ENCODE results near the gene LAMA1. TPM values are rescaled to one million over a fixed set of nuclear protein-coding genes. Genes with fewer than 3 reads are reported as not detected.

LAMA1 gene
- total RNA-seq, 1 donor from 2014 or later = not detected

GRCh38 chr18:6960656-6961055 is 156.9 kb downstream of the LAMA1 start:
- no peaks in the 10 kb centered on the region for H3K4me1 Mint-ChIP-seq (ENCODE audit: low read depth)
- intact Hi-C loops (cut with micrococcal nuclease) = no loop called here

GRCh38 chr18:6960124-6960523 is 157.5 kb downstream of the LAMA1 start:
- intact Hi-C loops (cut with micrococcal nuclease) = no loop called here
- Mint-ChIP-seq H3K27me3 (ENCODE audit: insufficient read depth) (no peaks in the 10 kb centered on the region), H3K36me3 (ENCODE audit: low read depth) (no peaks in the 10 kb centered on the region), H3K4me1 (ENCODE audit: low read depth) (no peaks in the 10 kb centered on the region), H3K9me3 (peaks cover 4% of the 10 kb centered on the region), H3K27ac (no peak overlapping the region), H3K4me3 (no peak overlapping the region)
- DNase-seq (ENCODE audit: low spot score) = no peak

More at GRCh38 chr18:6960656-6961055, 156.9 kb downstream of the LAMA1 start:
- no peak overlapping the region for H3K27ac Mint-ChIP-seq
- DNase-seq (ENCODE audit: low spot score) = no peak
- no peak overlapping the region for H3K4me3 Mint-ChIP-seq
- H3K36me3 Mint-ChIP-seq (ENCODE audit: low read depth) = no peaks in the 10 kb centered on the region
- H3K27me3 Mint-ChIP-seq (ENCODE audit: insufficient read depth) = no peaks in the 10 kb centered on the region
- peaks cover 4% of the 10 kb centered on the region for H3K9me3 Mint-ChIP-seq

GRCh38 chr18:6959110-6959509 is 158.5 kb downstream of the LAMA1 start:
- DNase-seq (ENCODE audit: low spot score) = no peak
- intact Hi-C loops (cut with micrococcal nuclease) = no loop called here
- Mint-ChIP-seq H3K4me3 (no peak overlapping the region), H3K27ac (no peak overlapping the region), H3K27me3 (ENCODE audit: insufficient read depth) (no peaks in the 10 kb centered on the region), H3K4me1 (ENCODE audit: low read depth) (no peaks in the 10 kb centered on the region), H3K36me3 (ENCODE audit: low read depth) (no peaks in the 10 kb centered on the region), H3K9me3 (peaks cover 5% of the 10 kb centered on the region)

- Mint-ChIP-seq H3K4me1 (ENCODE audit: low read depth) (no peaks in the 10 kb centered on the region), H3K27me3 (ENCODE audit: insufficient read depth) (no peaks in the 10 kb centered on the region), H3K9me3 (peaks cover 10% of the 10 kb centered on the region), H3K27ac (no peak overlapping the region), H3K36me3 (ENCODE audit: low read depth) (no peaks in the 10 kb centered on the region), H3K4me3 (no peak overlapping the region)
- no peak for DNase-seq (ENCODE audit: low spot score)
- intact Hi-C loops (cut with micrococcal nuclease) = no loop called here
Measured at GRCh38 chr18:6956999-6957398, 160.6 kb downstream of the LAMA1 start.

GRCh38 chr18:6956495-6956894 is 161.1 kb downstream of the LAMA1 start:
- H3K4me1 Mint-ChIP-seq (ENCODE audit: low read depth) = no peaks in the 10 kb centered on the region
- H3K9me3 Mint-ChIP-seq = peaks cover 10% of the 10 kb centered on the region
- H3K27ac Mint-ChIP-seq = no peak overlapping the region
- no peaks in the 10 kb centered on the region for H3K36me3 Mint-ChIP-seq (ENCODE audit: low read depth)
- DNase-seq (ENCODE audit: low spot score) = no peak
- intact Hi-C loops (cut with micrococcal nuclease) = no loop called here
- H3K27me3 Mint-ChIP-seq (ENCODE audit: insufficient read depth) = no peaks in the 10 kb centered on the region
- no peak overlapping the region for H3K4me3 Mint-ChIP-seq

GRCh38 chr18:6955304-6955703 is 162.3 kb downstream of the LAMA1 start:
- no peak overlapping the region for H3K4me3 Mint-ChIP-seq
- intact Hi-C loops (cut with micrococcal nuclease) = no loop called here

GRCh38 chr18:6954501-6954900 is 163.1 kb downstream of the LAMA1 start:
- peaks cover 7% of the 10 kb centered on the region for H3K9me3 Mint-ChIP-seq
- H3K4me1 Mint-ChIP-seq (ENCODE audit: low read depth) = no peaks in the 10 kb centered on the region
- DNase-seq (ENCODE audit: low spot score) = no peak
- intact Hi-C loops (cut with micrococcal nuclease) = no loop called here
- H3K4me3 Mint-ChIP-seq = no peak overlapping the region
- H3K27me3 Mint-ChIP-seq (ENCODE audit: insufficient read depth) = no peaks in the 10 kb centered on the region
- H3K36me3 Mint-ChIP-seq (ENCODE audit: low read depth) = no peaks in the 10 kb centered on the region
- H3K27ac Mint-ChIP-seq = no peak overlapping the region

More at GRCh38 chr18:6955304-6955703, 162.3 kb downstream of the LAMA1 start:
- Mint-ChIP-seq H3K27me3 (ENCODE audit: insufficient read depth) (no peaks in the 10 kb centered on the region), H3K27ac (no peak overlapping the region), H3K9me3 (peaks cover 9% of the 10 kb centered on the region), H3K4me1 (ENCODE audit: low read depth) (no peaks in the 10 kb centered on the region), H3K36me3 (ENCODE audit: low read depth) (no peaks in the 10 kb centered on the region)
- DNase-seq (ENCODE audit: low spot score) = no peak

- intact Hi-C loops (cut with micrococcal nuclease) = no loop called here
- H3K27me3 Mint-ChIP-seq (ENCODE audit: insufficient read depth) = no peaks in the 10 kb centered on the region
- H3K4me3 Mint-ChIP-seq = no peak overlapping the region
- H3K36me3 Mint-ChIP-seq (ENCODE audit: low read depth) = no peaks in the 10 kb centered on the region
- no peaks in the 10 kb centered on the region for H3K4me1 Mint-ChIP-seq (ENCODE audit: low read depth)
- H3K27ac Mint-ChIP-seq = peak overlapping the region; percentile 34
- peaks cover 7% of the 10 kb centered on the region for H3K9me3 Mint-ChIP-seq
- DNase-seq (ENCODE audit: low spot score) = no peak
Measured at GRCh38 chr18:6951336-6952090, 166.1 kb downstream of the LAMA1 start.

- DNase-seq (ENCODE audit: low spot score) = no peak
- no peak overlapping the region for H3K4me3 Mint-ChIP-seq
- peaks cover 7% of the 10 kb centered on the region for H3K9me3 Mint-ChIP-seq
- H3K27me3 Mint-ChIP-seq (ENCODE audit: insufficient read depth) = no peaks in the 10 kb centered on the region
- H3K4me1 Mint-ChIP-seq (ENCODE audit: low read depth) = no peaks in the 10 kb centered on the region
- no peak overlapping the region for H3K27ac Mint-ChIP-seq
- intact Hi-C loops (cut with micrococcal nuclease) = no loop called here
- H3K36me3 Mint-ChIP-seq (ENCODE audit: low read depth) = no peaks in the 10 kb centered on the region
Measured at GRCh38 chr18:6950641-6951040, 167.0 kb downstream of the LAMA1 start.

GRCh38 chr18:6949800-6950586 is 167.6 kb downstream of the LAMA1 start:
- no peaks in the 10 kb centered on the region for H3K36me3 Mint-ChIP-seq (ENCODE audit: low read depth)
- H3K9me3 Mint-ChIP-seq = peaks cover 7% of the 10 kb centered on the region
- no peak overlapping the region for H3K27ac Mint-ChIP-seq
- no peaks in the 10 kb centered on the region for H3K27me3 Mint-ChIP-seq (ENCODE audit: insufficient read depth)
- no peak overlapping the region for H3K4me3 Mint-ChIP-seq
- intact Hi-C loops (cut with micrococcal nuclease) = no loop called here
- no peak for DNase-seq (ENCODE audit: low spot score)
- H3K4me1 Mint-ChIP-seq (ENCODE audit: low read depth) = no peaks in the 10 kb centered on the region

GRCh38 chr18:6948281-6949055 is 169.1 kb downstream of the LAMA1 start:
- Mint-ChIP-seq H3K4me3 (no peak overlapping the region), H3K36me3 (ENCODE audit: low read depth) (no peaks in the 10 kb centered on the region), H3K27ac (no peak overlapping the region), H3K27me3 (ENCODE audit: insufficient read depth) (no peaks in the 10 kb centered on the region), H3K4me1 (ENCODE audit: low read depth) (no peaks in the 10 kb centered on the region), H3K9me3 (no peaks in the 10 kb centered on the region)
- DNase-seq (ENCODE audit: low spot score) = no peak
- intact Hi-C loops (cut with micrococcal nuclease) = no loop called here

GRCh38 chr18:6947338-6948030 is 170.1 kb downstream of the LAMA1 start:
- Mint-ChIP-seq H3K9me3 (no peaks in the 10 kb centered on the region), H3K27me3 (ENCODE audit: insufficient read depth) (no peaks in the 10 kb centered on the region), H3K27ac (no peak overlapping the region), H3K4me1 (ENCODE audit: low read depth) (no peaks in the 10 kb centered on the region), H3K4me3 (no peak overlapping the region), H3K36me3 (ENCODE audit: low read depth) (no peaks in the 10 kb centered on the region)
- DNase-seq (ENCODE audit: low spot score) = no peak
- intact Hi-C loops (cut with micrococcal nuclease) = no loop called here
